Measurements from ENCODE around the gene CGN. TPM values are rescaled to one million over a fixed set of nuclear protein-coding genes. Genes with fewer than 3 reads are reported as not detected.

The CGN gene
- 3.5 and 4.1 TPM in 2 replicates for total RNA-seq (2014; rRNA removed; shearing (Covaris generic))

DNA sequence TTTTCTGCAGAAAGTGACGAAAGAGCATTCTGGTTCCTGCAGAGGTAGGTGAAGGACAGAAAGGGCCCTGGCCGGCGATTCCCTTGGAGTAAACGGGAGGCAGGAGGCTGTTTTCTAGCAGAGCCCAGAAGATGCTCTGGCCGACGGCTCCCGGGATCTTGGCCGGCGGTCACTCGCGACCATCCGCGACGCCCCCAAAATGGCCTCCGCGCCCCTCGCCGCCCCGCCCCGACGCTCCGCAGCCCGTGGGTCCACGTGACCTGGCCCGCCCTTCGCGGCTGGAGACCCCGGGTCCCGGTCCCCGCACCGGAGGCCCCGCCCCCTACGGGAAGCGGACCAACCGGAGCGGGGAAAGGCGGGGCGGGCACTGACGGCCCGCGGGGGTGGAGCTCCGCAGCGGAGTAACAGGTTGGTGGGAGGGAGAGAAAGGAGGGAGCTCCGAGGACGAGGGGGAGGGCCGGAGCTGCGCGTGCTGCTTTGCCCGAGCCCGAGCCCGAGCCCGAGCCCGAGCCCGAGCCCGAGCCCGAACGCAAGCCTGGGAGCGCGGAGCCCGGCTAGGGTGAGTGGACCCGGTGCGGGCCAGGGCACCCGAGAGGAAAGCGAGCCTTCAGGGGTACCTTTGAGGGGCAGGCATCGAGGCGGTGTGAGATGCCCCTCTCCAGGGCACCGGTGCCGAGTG is at the start of gene CGN:
TSS of gene CGN (plus strand) at position 431 of the 679 bp plus-strand sequence. CDS start 7,133 bp downstream, outside the sequence.
- DNase-seq (ENCODE audit: low read depth) = peak; percentile 93

GRCh38 chr1:151461694-151462093 is 49.5 kb upstream of the CGN start:
- DNase-seq (ENCODE audit: low read depth) = no peak

GRCh38 chr1:151465026-151465425 is 46.2 kb upstream of the CGN start:
- DNase-seq (ENCODE audit: low read depth) = no peak

GRCh38 chr1:151472856-151473731 is 38.1 kb upstream of the CGN start:
- DNase-seq (ENCODE audit: low read depth) = peak; percentile 13

- no peak for DNase-seq (ENCODE audit: low read depth)
Measured at GRCh38 chr1:151474745-151475144, 36.4 kb upstream of the CGN start.

GRCh38 chr1:151475175-151475574 is 36.0 kb upstream of the CGN start:
- no peak for DNase-seq (ENCODE audit: low read depth)

GRCh38 chr1:151476083-151476482 is 35.1 kb upstream of the CGN start:
- peak; percentile 39 for DNase-seq (ENCODE audit: low read depth)

- no peak for DNase-seq (ENCODE audit: low read depth)
Measured at GRCh38 chr1:151477066-151477465, 34.1 kb upstream of the CGN start.

DNA sequence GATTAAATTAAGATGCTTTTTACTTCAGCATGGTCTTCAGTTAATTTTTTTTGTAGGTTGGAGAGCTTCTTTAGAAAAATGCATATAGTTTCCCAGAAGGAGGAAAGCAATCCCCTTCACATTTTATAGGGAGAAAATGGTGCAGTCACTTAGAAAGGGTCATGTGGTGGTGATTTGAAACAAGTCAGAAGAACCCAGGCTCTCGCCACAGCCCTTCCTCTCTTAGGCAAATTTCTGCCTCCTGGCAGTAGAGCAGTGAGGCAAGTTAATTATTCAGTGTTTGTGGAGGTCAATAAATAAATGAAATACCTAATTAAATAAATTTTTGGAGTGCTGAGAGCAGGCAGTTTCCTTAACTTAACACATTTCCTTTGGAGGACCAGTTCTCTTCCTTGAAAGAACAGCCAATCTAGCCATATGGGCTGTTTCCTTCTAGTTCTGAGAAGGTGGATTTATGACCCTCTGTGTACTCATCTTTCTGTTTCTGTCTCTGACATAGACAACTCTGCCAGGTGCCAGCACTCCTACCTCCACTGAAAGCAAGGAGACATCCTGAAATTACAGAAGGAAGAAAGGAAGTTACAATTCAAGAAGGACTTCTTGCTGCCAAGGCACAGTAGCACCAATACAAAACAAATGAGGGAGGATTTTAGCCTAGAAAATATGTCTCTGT is 32.9 kb upstream of the CGN start:
- no peak for DNase-seq (ENCODE audit: low read depth)

DNA sequence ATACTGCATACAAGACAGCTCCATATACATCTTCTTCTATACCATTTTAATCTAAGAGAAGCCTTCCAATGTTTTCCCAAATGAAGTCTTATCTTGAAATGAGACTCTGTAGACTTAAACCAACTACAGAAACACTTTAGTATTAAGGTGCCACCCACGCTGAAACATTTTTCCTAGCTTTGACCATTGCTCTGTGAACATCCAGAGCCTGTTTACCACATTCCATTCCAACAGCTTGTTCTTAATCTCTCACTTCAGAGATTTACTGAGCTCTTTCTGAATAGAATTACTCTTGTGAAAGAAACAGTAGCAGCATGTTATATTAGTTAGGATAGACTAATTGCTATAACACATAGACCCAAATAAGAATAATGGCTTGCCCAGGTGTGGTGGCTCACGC is 32.3 kb upstream of the CGN start:
- no peak for DNase-seq (ENCODE audit: low read depth)

DNA sequence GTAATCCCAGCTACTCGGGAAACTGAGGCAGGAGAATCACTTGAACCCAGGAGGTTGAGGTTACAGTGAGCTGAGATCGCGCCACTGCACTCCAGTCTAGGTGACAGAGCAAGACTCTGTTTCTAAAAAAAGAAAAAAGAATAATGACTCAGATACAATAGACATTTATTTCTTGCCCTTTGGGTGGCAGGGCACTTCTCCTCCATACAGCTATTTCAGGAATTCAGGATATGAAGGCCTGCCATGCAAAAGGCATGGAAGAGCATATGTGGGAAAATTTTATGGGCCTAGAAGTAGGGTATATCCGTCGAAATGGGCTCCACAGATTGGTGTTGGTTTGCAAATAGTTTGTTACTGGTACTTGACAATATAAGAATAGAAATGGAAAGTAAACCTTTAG is 31.7 kb upstream of the CGN start:
- no peak for DNase-seq (ENCODE audit: low read depth)

DNA sequence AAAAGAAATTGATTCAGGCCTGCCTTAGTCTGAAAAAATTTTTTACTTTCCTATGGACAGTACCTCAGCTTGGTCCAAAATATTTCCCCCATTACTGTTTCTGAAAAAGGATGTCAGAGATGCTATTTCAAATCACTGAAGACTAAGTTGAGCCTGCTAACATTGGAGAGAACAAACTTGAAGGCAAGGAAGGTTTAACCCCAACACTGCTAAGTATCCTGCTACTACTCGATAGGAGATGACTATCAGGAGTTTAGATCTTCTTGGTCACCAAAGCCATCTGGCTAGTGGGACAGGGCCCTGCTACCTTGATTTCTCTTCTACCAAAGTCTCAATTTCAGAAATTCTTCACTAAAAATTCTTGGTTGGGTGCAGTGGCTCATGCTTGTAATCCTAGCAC is 29.2 kb upstream of the CGN start:
- no peak for DNase-seq (ENCODE audit: low read depth)

DNA sequence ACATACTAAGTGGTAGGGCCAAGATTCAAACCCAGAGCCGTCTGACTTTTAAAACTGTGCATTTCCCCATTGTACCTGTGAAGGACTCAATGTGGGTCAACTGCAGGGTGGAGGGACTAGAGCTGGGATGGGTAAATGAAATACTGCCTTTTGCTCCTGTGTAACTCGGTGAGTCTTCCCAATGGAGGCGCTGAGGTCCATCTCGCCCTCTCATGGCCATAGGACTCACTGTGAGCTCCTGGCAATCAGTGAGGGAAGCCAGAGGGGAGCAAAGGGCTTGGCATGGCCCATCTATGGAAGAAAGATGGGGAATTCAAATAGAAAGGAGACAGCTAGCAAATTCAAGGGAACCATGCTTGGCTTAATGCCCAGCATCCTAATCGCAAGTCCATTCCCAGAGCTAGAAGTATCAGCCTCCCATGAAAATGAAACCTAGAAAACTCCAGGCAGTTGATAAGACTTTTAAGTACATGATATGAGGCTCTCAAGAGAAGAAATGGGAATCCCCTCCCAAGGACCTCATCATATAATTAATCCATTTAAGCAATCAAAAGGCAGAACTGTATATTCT is 25.4 kb upstream of the CGN start:
- DNase-seq (ENCODE audit: low read depth) = no peak

- DNase-seq (ENCODE audit: low read depth) = no peak
Measured at GRCh38 chr1:151486557-151486956, 24.6 kb upstream of the CGN start.

GRCh38 chr1:151491641-151492040 is 19.5 kb upstream of the CGN start:
- no peak for DNase-seq (ENCODE audit: low read depth)

- no peak for DNase-seq (ENCODE audit: low read depth)
Measured at GRCh38 chr1:151492120-151492519, 19.1 kb upstream of the CGN start.

DNA sequence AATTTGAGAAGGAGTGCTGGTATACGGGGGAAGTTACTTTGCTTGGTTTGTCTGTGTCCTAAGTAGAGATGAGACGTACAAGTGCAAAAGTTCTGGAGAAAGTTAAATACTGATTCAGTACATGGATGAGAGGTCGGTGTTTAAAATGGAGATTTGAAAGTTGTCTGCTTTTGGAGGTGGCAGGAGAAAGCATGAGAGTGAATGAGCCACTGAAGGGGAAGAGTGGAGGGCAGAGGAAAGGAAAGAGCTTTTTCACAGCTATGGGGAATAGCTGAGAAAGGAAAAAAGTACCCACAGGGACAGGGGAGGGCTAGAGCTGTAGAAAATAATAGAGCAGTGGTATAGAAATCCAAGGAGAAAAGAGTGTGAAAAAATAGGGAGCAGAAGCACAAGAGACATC is 18.1 kb upstream of the CGN start:
- DNase-seq (ENCODE audit: low read depth) = no peak

DNA sequence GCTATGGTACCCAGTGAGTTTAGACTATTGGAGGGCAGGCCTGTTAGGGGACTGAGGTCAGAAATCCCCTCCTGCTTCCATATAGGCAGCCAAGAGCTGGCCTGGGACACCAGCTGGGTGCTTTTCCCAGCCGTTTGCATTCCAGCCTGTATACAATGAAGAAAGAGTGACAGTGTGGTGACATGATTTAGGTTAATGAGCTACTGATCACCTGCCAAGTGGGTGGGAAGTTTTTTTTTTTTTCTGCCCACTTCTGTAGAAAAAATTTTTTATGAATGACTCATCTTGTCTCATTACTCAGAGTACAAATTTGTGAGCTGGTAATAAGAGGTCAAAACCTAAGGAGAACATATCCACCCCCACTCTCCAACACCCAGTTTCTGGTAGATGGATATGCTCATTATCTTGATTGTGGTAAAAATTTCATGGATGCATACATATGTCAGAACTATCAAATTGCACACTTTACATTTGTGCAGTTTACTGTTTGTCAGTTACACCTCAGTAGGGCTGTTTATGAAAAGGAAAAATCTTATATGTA is 16.4 kb upstream of the CGN start:
- peak; percentile 87 for DNase-seq (ENCODE audit: low read depth)

GRCh38 chr1:151495316-151495715 is 15.9 kb upstream of the CGN start:
- DNase-seq (ENCODE audit: low read depth) = no peak

DNA sequence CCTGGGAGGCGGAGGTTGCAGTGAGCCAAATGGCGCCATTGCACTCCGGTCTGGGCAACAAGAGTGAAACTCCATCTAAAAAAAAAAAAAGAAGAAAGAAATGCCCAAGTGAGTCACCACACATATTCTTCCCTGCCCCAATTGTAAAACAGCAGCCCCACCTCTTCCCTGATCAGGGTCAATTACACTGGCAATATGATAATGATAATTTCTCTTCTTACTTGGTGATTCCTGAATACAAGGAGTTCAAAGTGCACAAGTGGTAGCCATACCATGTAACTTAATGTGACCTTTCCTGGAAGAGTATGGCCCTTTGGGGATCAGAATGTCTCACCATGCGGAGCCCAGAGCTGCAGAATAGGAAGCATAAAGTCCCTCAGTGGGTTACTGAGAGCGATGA is 11.8 kb upstream of the CGN start:
- DNase-seq (ENCODE audit: low read depth) = no peak

- no peak for DNase-seq (ENCODE audit: low read depth)
Measured at GRCh38 chr1:151499930-151500329, 11.3 kb upstream of the CGN start.

DNA sequence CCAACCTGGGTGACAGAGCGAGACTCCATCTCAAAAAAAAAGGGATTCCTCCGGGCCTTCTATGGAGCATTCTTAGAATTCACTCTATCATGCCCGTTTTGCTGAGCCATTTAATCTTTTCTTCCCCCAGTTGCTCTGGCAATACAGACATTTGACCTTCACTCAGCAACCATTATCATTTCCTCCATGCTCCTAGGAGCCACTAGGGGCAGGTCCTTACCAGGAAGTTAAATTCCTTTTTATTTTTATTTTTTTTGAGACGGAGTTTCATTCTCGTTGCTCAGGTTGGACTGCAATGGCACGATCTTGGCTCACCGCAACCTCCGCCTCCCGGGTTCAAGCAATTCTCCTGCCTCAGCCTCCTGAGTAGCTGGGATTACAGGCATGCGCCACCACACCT is 9.7 kb upstream of the CGN start:
- DNase-seq (ENCODE audit: low read depth) = no peak
